Stimulated activated CD4-positive, alpha-beta T cell treated with anti-CD3 and anti-CD28 coated beads, Interleukin-4, amount 100 ng/mL, for 4 hours (primary cell): ENCODE results near the gene LRP2.
"Not testable (repeated sequence)": the region's sequence is repeated elsewhere in the genome, so short reads cannot be mapped to it uniquely, and the experiment has no call there.

ENCODE experiments used
- DNase-seq, 2 experiments: peaks; one replicate each; pipeline ENCODE4 v3.0.0-alpha.2; 2020

The LRP2 gene

GRCh38 chr2:169345486-169346437 is 16.6 kb downstream of the LRP2 start:
- no peak for DNase-seq

GRCh38 chr2:169344736-169345485 is 17.4 kb downstream of the LRP2 start:
- no peak for DNase-seq

- DNase-seq: no peak
Observed at GRCh38 chr2:169343202-169343601, 19.1 kb downstream of the LRP2 start.

GRCh38 chr2:169339657-169340056 is 22.7 kb downstream of the LRP2 start:
- DNase-seq: no peak

- no peak for DNase-seq
Observed at GRCh38 chr2:169336695-169337094, 25.6 kb downstream of the LRP2 start.

GRCh38 chr2:169330555-169331198 is 31.7 kb downstream of the LRP2 start:
- DNase-seq: no peak

GRCh38 chr2:169329688-169330554 is 32.4 kb downstream of the LRP2 start:
- DNase-seq: no peak

- DNase-seq: no peak
Observed at GRCh38 chr2:169328785-169329184, 33.5 kb downstream of the LRP2 start.

GRCh38 chr2:169327837-169328236 is 34.5 kb downstream of the LRP2 start:
- not testable (repeated sequence) for DNase-seq

GRCh38 chr2:169325886-169326285 is 36.4 kb downstream of the LRP2 start:
- not testable (repeated sequence) for DNase-seq

- no peak for DNase-seq
Observed at GRCh38 chr2:169324581-169325260, 37.6 kb downstream of the LRP2 start.

GRCh38 chr2:169323841-169324240 is 38.5 kb downstream of the LRP2 start:
- no peak for DNase-seq

GRCh38 chr2:169320561-169320960 is 41.8 kb downstream of the LRP2 start:
- DNase-seq: no peak

- DNase-seq: no peak
Observed at GRCh38 chr2:169315357-169315756, 47.0 kb downstream of the LRP2 start.

GRCh38 chr2:169308349-169308748 is 54.0 kb downstream of the LRP2 start:
- DNase-seq: not testable (repeated sequence)

GRCh38 chr2:169304689-169305088 is 57.6 kb downstream of the LRP2 start:
- DNase-seq: not testable (repeated sequence)

GRCh38 chr2:169303579-169304305 is 58.6 kb downstream of the LRP2 start:
- DNase-seq: no peak

- DNase-seq: no peak
Observed at GRCh38 chr2:169302364-169302763, 60.0 kb downstream of the LRP2 start.

- no peak for DNase-seq
Observed at GRCh38 chr2:169301596-169302335, 60.6 kb downstream of the LRP2 start.
